K562 (cell line): ENCODE data around the gene TUBB4B. TPM values are rescaled to one million over a fixed set of nuclear protein-coding genes. Genes with fewer than 3 reads are reported as not detected.
A peak's percentile ranks its signal among the peaks of the same experiment; 100 is the strongest.

Source experiments
- ATF3 ChIP-seq, 2 experiments: fragments of 450-650 bp in 1 of 2; sonication (generic) in 1 of 2; formaldehyde crosslinking in 1 of 2; IDR thresholded peaks in 1 of 2; conservative IDR thresholded peaks in 1 of 2; 2 replicates each; pipeline versions ENCODE4 v1.6.1 to v1.8.1; 2016 to 2023; ENCODE audit warnings: mild to moderate bottlenecking in 2 of 2, moderate library complexity in 2 of 2, inconsistent platforms in 1 of 2, missing genetic modification reagents in 1 of 2
- BRF1 ChIP-seq: IDR thresholded peaks from 3 replicates; pipeline ENCODE4 v1.6.1; 2011; ENCODE audit warnings: borderline replicate concordance, mild to moderate bottlenecking; ENCODE audit not compliant: insufficient read length; ENCODE audit errors: extremely low read depth
- EP400 ChIP-seq: fragments of 450-650 bp; IDR thresholded peaks from 2 replicates; pipeline ENCODE4 v1.6.1; 2017; ENCODE audit warnings: antibody characterized with exemption, mild to moderate bottlenecking, moderate library complexity
- ESRRB ChIP-seq: fragments of 250-450 bp; sonication (Bioruptor Pico); IDR thresholded peaks from 2 replicates; pipeline ENCODE4 v1.5.0; 2020; ENCODE audit warnings: mild to moderate bottlenecking, moderate library complexity, borderline replicate concordance
- ETS2 ChIP-seq: IDR thresholded peaks from 2 replicates; pipeline ENCODE4 v1.6.1; 2016; ENCODE audit warnings: borderline replicate concordance, missing genetic modification characterization, mild to moderate bottlenecking, moderate library complexity, missing compliant biosample characterization; ENCODE audit not compliant: poor library complexity, severe bottlenecking
- ETV6 ChIP-seq, 3 experiments: fragments of 150-350 bp in 1 of 3; sonication (generic) in 1 of 3; formaldehyde crosslinking in 1 of 3; IDR thresholded peaks; 2 replicates each; pipeline versions ENCODE4 v1.6.1 to v1.8.0; 2014 to 2022; ENCODE audit warnings: borderline replicate concordance in 2 of 3, low read depth in 2 of 3, antibody characterized with exemption in 1 of 3, low read length in 1 of 3, mild to moderate bottlenecking in 1 of 3, missing genetic modification reagents in 1 of 3
- JUN ChIP-seq, 2 experiments: sonication (generic) in 1 of 2; formaldehyde crosslinking in 1 of 2; IDR thresholded peaks; 2 replicates each; pipeline versions ENCODE4 v1.6.1 to v1.8.0; 2012 to 2022; ENCODE audit warnings: borderline replicate concordance in 2 of 2, mild to moderate bottlenecking in 2 of 2, improper control_type of control experiment in 1 of 2, low read depth in 1 of 2, low read length in 1 of 2, missing genetic modification reagents in 1 of 2
- KHSRP ChIP-seq: fragments of 450-650 bp; IDR thresholded peaks from 2 replicates; pipeline ENCODE4 v1.6.1; 2017
- MEF2A ChIP-seq: IDR thresholded peaks from 2 replicates; pipeline ENCODE4 v1.6.1; 2011; ENCODE audit warnings: low read depth, mild to moderate bottlenecking, low read length, moderate library complexity; ENCODE audit not compliant: control insufficient read depth
- MLLT1 ChIP-seq, 2 experiments: fragments of 450-650 bp; IDR thresholded peaks; 2 replicates each; pipeline ENCODE4 v1.6.1; 2016
- NFYB ChIP-seq: IDR thresholded peaks from 2 replicates; pipeline ENCODE4 v1.6.1; 2011; ENCODE audit warnings: mild to moderate bottlenecking, moderate library complexity; ENCODE audit not compliant: insufficient read length; ENCODE audit errors: extremely low read depth
- NR2C2 ChIP-seq, 2 experiments: fragments of 200-800 bp in 1 of 2; sonication (Bioruptor generic) in 1 of 2; sonication (generic) in 1 of 2; formaldehyde crosslinking in 1 of 2; IDR thresholded peaks; 2 replicates each; pipeline versions ENCODE4 v1.6.1 to v1.8.0; 2016 to 2022; ENCODE audit warnings: mild to moderate bottlenecking in 1 of 2, missing compliant biosample characterization in 1 of 2, missing genetic modification characterization in 1 of 2, missing genetic modification reagents in 1 of 2
- RBFOX2 ChIP-seq: fragments of 200-400 bp; formaldehyde crosslinking; IDR thresholded peaks from 2 replicates; pipeline ENCODE4 v1.6.1; 2017; ENCODE audit warnings: low read depth, mild to moderate bottlenecking, low read length, moderate library complexity
- TARDBP ChIP-seq: fragments of 450-650 bp; IDR thresholded peaks from 2 replicates; pipeline ENCODE4 v1.6.1; 2016
- YY1 ChIP-seq, 3 experiments: IDR thresholded peaks; 2 replicates each; pipeline ENCODE4 v1.6.1; 2011; ENCODE audit warnings: low read length in 2 of 3, mild to moderate bottlenecking in 2 of 3, moderate library complexity in 2 of 3, borderline replicate concordance in 1 of 3, control low read depth in 1 of 3, low read depth in 1 of 3; ENCODE audit not compliant: insufficient read depth in 3 of 3, insufficient replicate concordance in 2 of 3, control insufficient read depth in 1 of 3, insufficient read length in 1 of 3; ENCODE audit errors: extremely low read depth in 1 of 3
- ZBTB43 ChIP-seq: sonication (generic); formaldehyde crosslinking; IDR thresholded peaks from 2 replicates; pipeline ENCODE4 v1.8.0; 2023; ENCODE audit warnings: mild to moderate bottlenecking, missing genetic modification reagents
- ZNF174 ChIP-seq: fragments of 250-450 bp; sonication (Bioruptor Pico); IDR thresholded peaks from 2 replicates; pipeline ENCODE4 v1.4.0; 2020; ENCODE audit warnings: mild to moderate bottlenecking
- ZNF253 ChIP-seq: fragments of 250-450 bp; sonication (Bioruptor Pico); conservative IDR thresholded peaks from 2 replicates; pipeline ENCODE4 v1.6.1; 2021; ENCODE audit warnings: mild to moderate bottlenecking
- ZNF445 ChIP-seq: fragments of 250-450 bp; sonication (Bioruptor Pico); IDR thresholded peaks from 2 replicates; pipeline ENCODE4 v1.4.0; 2020; ENCODE audit warnings: low read depth, mild to moderate bottlenecking, moderate library complexity
- ZNF583 ChIP-seq: fragments of 250-450 bp; sonication (Bioruptor Pico); IDR thresholded peaks from 2 replicates; pipeline ENCODE4 v1.4.0; 2020
- ZSCAN29 ChIP-seq: fragments of 450-650 bp; IDR thresholded peaks from 2 replicates; pipeline ENCODE4 v1.6.1; 2017
- polyA plus RNA-seq, 8 experiments: library from polyadenylated mRNA; depleted of rRNA in 4 of 8; stranded (reverse) in 5 of 8; unstranded in 3 of 8; fragments of >200 nt; fragmentation: Nextera tagmentation in 2 of 8; fragmentation: Illumina TruSeq in 1 of 8; extraction: Ambion mirVana in 2 of 8; extraction: Trizol in 1 of 8; gene quantifications; 2 replicates each; pipeline versions ENCODE4 v1.2.1 to v1.2.3, GENCODE V29; 2011 to 2014; ENCODE audit warnings: inconsistent platforms in 1 of 8, missing spikeins in 1 of 8
- total RNA-seq, 7 experiments: library from RNA; depleted of rRNA in 6 of 7; stranded (reverse); fragments of >200 nt in 6 of 7; fragmentation: Illumina TruSeq in 2 of 7; extraction: Trizol in 2 of 7; gene quantifications; 2 replicates each; pipeline versions ENCODE4 v1.2.1 to v1.2.3, GENCODE V29; 2011 to 2021; ENCODE audit warnings: low replicate concordance in 1 of 7

Gene TUBB4B
- total and polyA plus RNA-seq, 9 of the 15 experiments (the other 6 are each of a cell fraction or from before 2014, with no cell fraction given): 24.1 to 443 (median 268) TPM

- peak in 2 of 3 experiments; percentile 87 to 88 for TF ChIP-seq YY1 (IDR thresholded peaks at IDR 0.05; ENCODE audit: borderline replicate concordance in 1 of 3, control insufficient read depth in 1 of 3, extremely low read depth in 1 of 3, insufficient read depth in 3 of 3, insufficient read length in 1 of 3, insufficient replicate concordance in 2 of 3, low read depth in 1 of 3, low read length in 2 of 3)
- no peak for TF ChIP-seq ZNF445 (CRISPR knock-in tag)
- no peak for TF ChIP-seq ETS2 (tag)
- TF ChIP-seq NFYB: no peak
- TF ChIP-seq ZNF583 (CRISPR knock-in tag): no peak
- no peak for TF ChIP-seq ZNF174 (CRISPR knock-in tag)
- TF ChIP-seq TARDBP: peak; percentile 68; the same call in 1 of the 2 replicates
- TF ChIP-seq MLLT1 (IDR thresholded peaks at IDR 0.05): peak in 1 of 2 experiments; percentile 70; a peak in 1 of 4 replicates
- no peak for TF ChIP-seq ZBTB43
- TF ChIP-seq ATF3 (IDR thresholded peaks at IDR 0.05): no peak
- peak; percentile 71; the same call in 1 of the 2 replicates for TF ChIP-seq ATF3 (CRISPR knock-in tag; conservative IDR thresholded peaks at IDR 0.05)
- TF ChIP-seq RBFOX2: peak; percentile 49; the same call in 1 of the 2 replicates
- TF ChIP-seq NR2C2 (CRISPR knock-in tag; IDR thresholded peaks at IDR 0.05): no peak
- peak; percentile 24; the same call in 1 of the 2 replicates for TF ChIP-seq NR2C2 (tag; IDR thresholded peaks at IDR 0.05)
- no peak for TF ChIP-seq ZSCAN29
- no peak for TF ChIP-seq ZNF253 (CRISPR knock-in tag)
- no peak for TF ChIP-seq JUN (IDR thresholded peaks at IDR 0.05; ENCODE audit: borderline replicate concordance, low read depth, low read length)
- TF ChIP-seq JUN (CRISPR knock-in tag; IDR thresholded peaks at IDR 0.05; ENCODE audit: borderline replicate concordance): no peak
- TF ChIP-seq MEF2A: no peak
- no peak for TF ChIP-seq EP400
- no peak for TF ChIP-seq KHSRP
- TF ChIP-seq ETV6 (IDR thresholded peaks at IDR 0.05; ENCODE audit: borderline replicate concordance in 1 of 2, low read depth in 2 of 2, low read length in 1 of 2): 0 out of 4 replicates have a peak, but pooled peaks of 1 of the 2 experiments have one; percentile 39
- TF ChIP-seq ETV6 (CRISPR knock-in tag; IDR thresholded peaks at IDR 0.05; ENCODE audit: borderline replicate concordance): no peak
- no peak for TF ChIP-seq BRF1
- no peak for TF ChIP-seq ESRRB
Measured at GRCh38 chr9:137236238-137236935, 4.7 kb upstream of the TUBB4B start (continued).
